Liver (tissue), 3 donors: Measurements from ENCODE around the gene SORCS2.

Experiments
- EGR1 ChIP-seq, 2 donors: IDR thresholded peaks; 2 replicates each; pipeline ENCODE4 v1.6.1; 2016 to 2018; ENCODE audit warnings: antibody characterized with exemption in 2 of 2, low read depth in 2 of 2
- REST ChIP-seq: IDR thresholded peaks from 2 replicates; pipeline ENCODE4 v1.6.1; 2016; ENCODE audit warnings: antibody characterized with exemption, mild to moderate bottlenecking
- RXRA ChIP-seq, 2 donors: IDR thresholded peaks; 2 replicates each; pipeline ENCODE4 v1.6.1; 2017 to 2018; ENCODE audit warnings: antibody characterized with exemption in 2 of 2, mild to moderate bottlenecking in 1 of 2
- SP1 ChIP-seq: IDR thresholded peaks from 2 replicates; pipeline ENCODE4 v1.6.1; 2018; ENCODE audit warnings: antibody characterized with exemption, mild to moderate bottlenecking
- TAF1 ChIP-seq: conservative IDR thresholded peaks from 2 replicates; pipeline ENCODE4 v1.6.1; 2016; ENCODE audit warnings: antibody characterized with exemption, mild to moderate bottlenecking
- TF ChIP-seq, protein P1 (sequence below): fragments of 150-350 bp; IDR thresholded peaks from 2 replicates; pipeline ENCODE4 v1.5.1; 2017; ENCODE audit warnings: improper control_type of control experiment, low read depth, low read length; ENCODE audit not compliant: missing input control
- donor health status: healthy.
- donor health status: healthy.

DNA sequence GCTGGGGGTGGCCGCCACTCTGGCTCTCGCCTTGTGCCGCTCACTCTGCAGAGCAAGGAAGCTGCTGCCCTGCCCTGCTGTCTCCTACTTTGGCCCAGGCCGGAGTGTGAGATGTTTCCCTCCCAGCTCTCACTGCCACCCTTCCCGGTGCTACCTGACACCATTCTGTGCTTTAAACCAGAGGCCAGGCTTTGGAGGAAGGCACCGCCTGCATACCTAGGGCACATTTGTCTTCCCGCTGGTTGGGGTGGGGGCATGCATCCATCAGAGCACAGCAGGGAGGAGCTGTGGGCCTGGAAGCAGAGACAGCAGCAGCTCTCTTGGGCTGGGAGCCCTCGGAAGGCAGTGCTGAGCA is 339.3 kb downstream of the SORCS2 start:
- TF ChIP-seq TAF1 = no peak
- TF ChIP-seq EGR1 (IDR thresholded peaks at IDR 0.05; ENCODE audit: low read depth in 2 of 2) = no peak
- TF ChIP-seq, protein P1, sequence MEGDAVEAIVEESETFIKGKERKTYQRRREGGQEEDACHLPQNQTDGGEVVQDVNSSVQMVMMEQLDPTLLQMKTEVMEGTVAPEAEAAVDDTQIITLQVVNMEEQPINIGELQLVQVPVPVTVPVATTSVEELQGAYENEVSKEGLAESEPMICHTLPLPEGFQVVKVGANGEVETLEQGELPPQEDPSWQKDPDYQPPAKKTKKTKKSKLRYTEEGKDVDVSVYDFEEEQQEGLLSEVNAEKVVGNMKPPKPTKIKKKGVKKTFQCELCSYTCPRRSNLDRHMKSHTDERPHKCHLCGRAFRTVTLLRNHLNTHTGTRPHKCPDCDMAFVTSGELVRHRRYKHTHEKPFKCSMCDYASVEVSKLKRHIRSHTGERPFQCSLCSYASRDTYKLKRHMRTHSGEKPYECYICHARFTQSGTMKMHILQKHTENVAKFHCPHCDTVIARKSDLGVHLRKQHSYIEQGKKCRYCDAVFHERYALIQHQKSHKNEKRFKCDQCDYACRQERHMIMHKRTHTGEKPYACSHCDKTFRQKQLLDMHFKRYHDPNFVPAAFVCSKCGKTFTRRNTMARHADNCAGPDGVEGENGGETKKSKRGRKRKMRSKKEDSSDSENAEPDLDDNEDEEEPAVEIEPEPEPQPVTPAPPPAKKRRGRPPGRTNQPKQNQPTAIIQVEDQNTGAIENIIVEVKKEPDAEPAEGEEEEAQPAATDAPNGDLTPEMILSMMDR = no peak
- TF ChIP-seq REST = no peak
- no peak for TF ChIP-seq SP1
- TF ChIP-seq RXRA (IDR thresholded peaks at IDR 0.05) = no peak
